ENCODE measurements around the gene RDH13. TPM values are rescaled to one million over a fixed set of nuclear protein-coding genes. Genes with fewer than 3 reads are reported as not detected.

The RDH13 gene
- total and polyA plus RNA-seq, 10 of the 15 experiments (the other 5 are each of a cell fraction or from before 2014, with no cell fraction given) = 1.3 to 11.6 (median 8.9) TPM

GRCh38 chr19:55075371-55075998 is 12.5 kb upstream of the RDH13 start, which contains the start of gene EPS8L1:
Gene EPS8L1, plus strand, starts transcription at chr19:55075869. Its CDS starts 576 bp downstream, at chr19:55076445.
- ChIA-PET SMC1A (ENCODE audit: uncharacterized antibody, unreplicated experiment) (no interaction called here), CTCF (interaction anchor here (1.0 kb wide), 1 partner anchor 13 kb away, joined by 5 read pairs; no protein-coding TSS in a partner anchor), POLR2A (no interaction called here), RAD21 (ENCODE audit: unreplicated experiment) (no interaction called here)
- Histone ChIP-seq H3K79me2 (ENCODE audit: control insufficient read depth, insufficient read depth, low read length) (no peaks in the 10 kb centered on the region), H3K9ac (ENCODE audit: control insufficient read depth, insufficient read depth, low read length) (no peak within 1 kb of the TSS), H3K27me3 (replicated peaks in 1 of 2; ENCODE audit: control insufficient read depth in 2 of 2, insufficient read depth in 2 of 2, low read length in 1 of 2) (no peaks in the 10 kb centered on the region), H3K4me1 (ENCODE audit: control insufficient read depth, insufficient read depth, low read length) (no peaks in the 10 kb centered on the region), H2AFZ (ENCODE audit: control insufficient read depth, low read depth, low read length) (no peak within 1 kb of the TSS), H3K36me3 (ENCODE audit: control insufficient read depth in 2 of 2, insufficient read depth in 2 of 2, low read length in 1 of 2) (no peaks in the 10 kb centered on the region), H3K4me3 (no peak within 1 kb of the TSS), H3K27ac (ENCODE audit: control insufficient read depth, insufficient read depth) (no peak within 1 kb of the TSS), H3K4me2 (ENCODE audit: control insufficient read depth, insufficient read depth) (no peak within 1 kb of the TSS), H3K9me3 (replicated peaks; ENCODE audit: control insufficient read depth, insufficient read depth, low read length) (no peaks in the 10 kb centered on the region), H4K20me1 (ENCODE audit: control insufficient read depth, insufficient read depth) (no peaks in the 10 kb centered on the region)
- no peak for DNase-seq (ENCODE audit: low read depth, low spot score)
- FAIRE-seq = no peak
- in situ Hi-C loops (cut with MboI) = no loop called here
- 26% methylated on average over 16 of the region's 18 CpGs for whole genome bisulfite sequencing (ENCODE audit: insufficient coverage, insufficient replicate concordance, low lambda C conversion rate, missing lambda C conversion rate)
- intact Hi-C loops (cut with micrococcal nuclease; ENCODE audit: unreplicated experiment) = no loop called here
- no TSS peak for BruUV-seq (replicated peaks)
- no peak for ATAC-seq
- TF ChIP-seq EGR1 (IDR thresholded peaks at IDR 0.05; ENCODE audit: borderline replicate concordance in 1 of 2, low read depth in 2 of 2, low read length in 2 of 2) (no peak), ASH2L (IDR thresholded peaks at IDR 0.05; ENCODE audit: borderline replicate concordance, low read depth) (no peak), ZNF207 (IDR thresholded peaks at IDR 0.05; ENCODE audit: borderline replicate concordance) (no peak), ZNF274 (IDR thresholded peaks at IDR 0.05; ENCODE audit: insufficient read depth, insufficient read length) (no peak), PKNOX1 (IDR thresholded peaks at IDR 0.05) (no peak), NR2C2 (IDR thresholded peaks at IDR 0.05; ENCODE audit: borderline replicate concordance, control insufficient read depth, insufficient read length, low read depth) (no peak), NFYB (IDR thresholded peaks at IDR 0.05; ENCODE audit: insufficient read depth, low read depth, low read length) (no peak), YBX1 (IDR thresholded peaks at IDR 0.05) (no peak), SRF (IDR thresholded peaks at IDR 0.05; ENCODE audit: low read depth in 2 of 2, low read length in 2 of 2) (no peak), BCL11A (IDR thresholded peaks at IDR 0.05; ENCODE audit: low read depth, low read length) (no peak), ZSCAN29 (IDR thresholded peaks at IDR 0.05) (no peak), CUX1 (IDR thresholded peaks at IDR 0.05; ENCODE audit: insufficient replicate concordance, low read depth, low read length) (no peak), BACH1 (IDR thresholded peaks at IDR 0.05; ENCODE audit: borderline replicate concordance) (no peak), E2F8 (IDR thresholded peaks at IDR 0.05; ENCODE audit: low read depth, partially characterized antibody) (no peak), CBFB (IDR thresholded peaks at IDR 0.05; ENCODE audit: low read depth) (no peak), CEBPB (IDR thresholded peaks at IDR 0.05; ENCODE audit: borderline replicate concordance in 1 of 2, low read depth in 2 of 2, low read length in 2 of 2) (no peak)

Measured in GM12878 (cell line).